GM21360 (cell line): ENCODE measurements around the gene ZNF626.
"Not testable (repeated sequence)": the region's sequence is repeated elsewhere in the genome, so short reads cannot be mapped to it uniquely, and the experiment has no call there.

Source experiments
- ATAC-seq: cut with Tn5 transposase; IDR thresholded peaks from one replicate; pipeline ENCODE4 v1.9.1; 2021; ENCODE audit warnings: mild to moderate bottlenecking, moderate library complexity; ENCODE audit not compliant: unreplicated experiment

ZNF626 gene

GRCh38 chr19:20661150-20661819, at the start of gene ZNF626:
Gene ZNF626, minus strand, starts transcription at chr19:20661571. Its CDS starts 125 bp downstream, at chr19:20661446.
- no peak for ATAC-seq

GRCh38 chr19:20669263-20669662, 7.9 kb upstream of the ZNF626 start:
- ATAC-seq = no peak

- ATAC-seq = no peak
Observed at GRCh38 chr19:20667281-20667680, 5.9 kb upstream of the ZNF626 start.

- ATAC-seq = no peak
Observed at GRCh38 chr19:20664901-20665781, 3.8 kb upstream of the ZNF626 start.

GRCh38 chr19:20664475-20664874, 3.1 kb upstream of the ZNF626 start:
- not testable (repeated sequence) for ATAC-seq

GRCh38 chr19:20662421-20663105, 1.2 kb upstream of the ZNF626 start:
- ATAC-seq = no peak

GRCh38 chr19:20660473-20661140, 764 bp downstream of the ZNF626 start:
- ATAC-seq = no peak

GRCh38 chr19:20640545-20640944, 20.8 kb downstream of the ZNF626 start:
- ATAC-seq = no peak

GRCh38 chr19:20640023-20640422, 21.3 kb downstream of the ZNF626 start:
- no peak for ATAC-seq

- not testable (repeated sequence) for ATAC-seq
Observed at GRCh38 chr19:20624560-20624959, 36.8 kb downstream of the ZNF626 start.

GRCh38 chr19:20616071-20616470, 45.3 kb downstream of the ZNF626 start:
- ATAC-seq = no peak

- ATAC-seq = not testable (repeated sequence)
Observed at GRCh38 chr19:20614971-20615370, 46.4 kb downstream of the ZNF626 start.

- ATAC-seq = no peak
Observed at GRCh38 chr19:20612711-20613316, 48.6 kb downstream of the ZNF626 start.

- ATAC-seq = no peak
Observed at GRCh38 chr19:20611866-20612265, 49.5 kb downstream of the ZNF626 start.

GRCh38 chr19:20607943-20608342, 53.4 kb downstream of the ZNF626 start:
- ATAC-seq = no peak
